Breast epithelium (tissue), 3 donors: ENCODE results near the gene GPR6.

Experiments
- POLR2A ChIP-seq: fragments of 450-650 bp; IDR thresholded peaks from one replicate; pipeline ENCODE4 v1.6.1; 2016; ENCODE audit warnings: antibody characterized with exemption, mild to moderate bottlenecking, moderate library complexity
- POLR2AphosphoS5 ChIP-seq, 3 donors: sonication (generic); formaldehyde crosslinking; IDR thresholded peaks; one replicate each; pipeline ENCODE4 v1.6.1; 2017; ENCODE audit warnings: antibody characterized with exemption in 3 of 3
- TF ChIP-seq, protein P1 (sequence below), 3 donors: fragments of 450-650 bp; IDR thresholded peaks; one replicate each; pipeline ENCODE4 v1.5.1; 2016 to 2017; ENCODE audit warnings: antibody characterized with exemption in 3 of 3, mild to moderate bottlenecking in 3 of 3, moderate library complexity in 3 of 3

DNA sequence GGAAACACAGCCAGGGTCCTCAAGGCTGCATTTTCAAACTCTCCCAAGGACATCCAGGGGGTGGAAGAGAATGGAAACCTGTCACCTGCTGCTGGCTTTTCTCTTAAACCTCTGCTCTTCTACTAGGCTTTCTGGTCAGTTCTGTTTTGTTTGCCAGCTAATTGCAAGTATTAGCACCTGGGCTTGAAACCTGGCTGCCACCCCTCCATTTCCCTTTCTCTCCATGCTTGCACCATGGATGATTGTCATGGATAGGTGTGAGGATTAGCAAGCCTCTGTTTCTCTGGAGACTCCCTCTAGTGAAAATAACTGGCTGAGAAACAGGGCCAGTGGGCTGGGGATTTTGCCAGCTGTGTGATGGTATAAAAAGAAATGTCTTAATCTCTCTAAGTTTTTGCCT, 33.0 kb upstream of the GPR6 start:
- TF ChIP-seq, protein P1, sequence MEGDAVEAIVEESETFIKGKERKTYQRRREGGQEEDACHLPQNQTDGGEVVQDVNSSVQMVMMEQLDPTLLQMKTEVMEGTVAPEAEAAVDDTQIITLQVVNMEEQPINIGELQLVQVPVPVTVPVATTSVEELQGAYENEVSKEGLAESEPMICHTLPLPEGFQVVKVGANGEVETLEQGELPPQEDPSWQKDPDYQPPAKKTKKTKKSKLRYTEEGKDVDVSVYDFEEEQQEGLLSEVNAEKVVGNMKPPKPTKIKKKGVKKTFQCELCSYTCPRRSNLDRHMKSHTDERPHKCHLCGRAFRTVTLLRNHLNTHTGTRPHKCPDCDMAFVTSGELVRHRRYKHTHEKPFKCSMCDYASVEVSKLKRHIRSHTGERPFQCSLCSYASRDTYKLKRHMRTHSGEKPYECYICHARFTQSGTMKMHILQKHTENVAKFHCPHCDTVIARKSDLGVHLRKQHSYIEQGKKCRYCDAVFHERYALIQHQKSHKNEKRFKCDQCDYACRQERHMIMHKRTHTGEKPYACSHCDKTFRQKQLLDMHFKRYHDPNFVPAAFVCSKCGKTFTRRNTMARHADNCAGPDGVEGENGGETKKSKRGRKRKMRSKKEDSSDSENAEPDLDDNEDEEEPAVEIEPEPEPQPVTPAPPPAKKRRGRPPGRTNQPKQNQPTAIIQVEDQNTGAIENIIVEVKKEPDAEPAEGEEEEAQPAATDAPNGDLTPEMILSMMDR (IDR thresholded peaks at IDR 0.05): no peak
- TF ChIP-seq POLR2A (no peak), POLR2AphosphoS5 (IDR thresholded peaks at IDR 0.05) (no peak)
